ENCODE results near the gene DTNB.

- no peak for TF ChIP-seq CTCF (IDR thresholded peaks at IDR 0.05)
- no peak for TF ChIP-seq POLR2A (IDR thresholded peaks at IDR 0.05)
These were observed 229.6 kb downstream of the DTNB start for GRCh38 chr2:25443766-25444165.

Data from uterus (tissue), 2 donors.